Natural killer cell treated with Interleukin-12 subunit alpha and Interleukin-12 subunit beta and Interleukin-15 and Interleukin-18, amount 100 ng/mL, for 72 hours (primary cell): ENCODE data around the gene BTBD9. TPM values are rescaled to one million over a fixed set of nuclear protein-coding genes. Genes with fewer than 3 reads are reported as not detected.
A peak's percentile ranks its signal among the peaks of the same experiment; 100 is the strongest.

Source experiments
- ATAC-seq, 2 donors: fragments of 150-1000 bp; cut with Tn5 transposase in 1 of 2; sonication (Bioruptor Pico), chemical (Tn5 transposase) in 1 of 2; 2 replicates each; pipeline ENCODE4 v1.10.0; 2021
- DNase-seq: peaks from one replicate; pipeline ENCODE4 v3.0.0; 2022; ENCODE audit warnings: low spot score
- H3K27ac Mint-ChIP-seq, 2 donors: 1 replicate in 1 of 2; 2 replicates in 1 of 2; pipeline ENCODE4 v1.8.0; 2022; ENCODE audit warnings: mixed read lengths in 2 of 2, mild to moderate bottlenecking in 1 of 2, moderate library complexity in 1 of 2
- H3K27me3 Mint-ChIP-seq, 2 donors: 1 replicate in 1 of 2; 2 replicates in 1 of 2; pipeline ENCODE4 v1.8.0; 2022; ENCODE audit warnings: mixed read lengths in 2 of 2
- H3K36me3 Mint-ChIP-seq: one replicate; pipeline ENCODE4 v1.8.0; 2022; ENCODE audit warnings: mixed read lengths
- H3K4me1 Mint-ChIP-seq, 2 donors: 1 replicate in 1 of 2; 2 replicates in 1 of 2; pipeline ENCODE4 v1.8.0; 2022; ENCODE audit warnings: low read depth in 2 of 2, mixed read lengths in 2 of 2, mild to moderate bottlenecking in 1 of 2
- H3K4me3 Mint-ChIP-seq: one replicate; pipeline ENCODE4 v1.8.0; 2022; ENCODE audit warnings: mixed read lengths
- H3K9me3 Mint-ChIP-seq: 2 replicates; pipeline ENCODE4 v1.8.0; 2022; ENCODE audit warnings: mixed read lengths
- total RNA-seq, 2 donors: library from RNA; stranded (reverse); gene quantifications; one replicate each; pipeline ENCODE4 v1.2.3, GENCODE V29; 2022

BTBD9 gene
- total RNA-seq, 2 donors from 2014 or later: 27.7 to 34.2 TPM

DNA sequence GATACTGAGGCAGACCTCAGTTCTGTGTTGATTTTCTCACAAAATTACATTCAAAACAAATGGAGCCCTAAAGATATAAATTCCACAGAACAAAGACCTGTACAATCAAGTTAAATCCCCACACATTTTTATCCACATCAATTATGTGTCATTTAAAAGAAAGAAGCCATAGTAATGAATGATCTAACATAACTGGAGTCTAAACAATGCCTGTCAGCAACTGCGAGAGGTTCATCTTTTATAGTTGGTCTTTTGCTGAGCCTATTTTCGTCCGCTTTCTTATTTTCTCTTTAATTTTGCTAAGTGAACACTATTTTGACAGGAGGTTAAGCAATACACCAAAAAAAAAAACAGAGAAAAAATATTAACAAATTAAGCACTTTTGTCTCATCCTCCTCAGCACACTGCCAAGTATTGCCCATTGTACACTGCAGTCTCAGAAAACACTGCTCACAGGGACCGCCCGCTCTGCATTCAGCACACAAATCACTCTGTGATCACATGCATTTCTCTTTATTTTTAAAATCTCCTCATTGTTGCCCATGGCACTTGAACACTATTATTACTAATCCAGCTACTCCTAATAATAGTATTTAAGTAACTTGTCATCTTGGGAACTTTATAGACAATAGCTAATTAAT lies 140.8 kb downstream of the BTBD9 start:
- H3K4me3 Mint-ChIP-seq: no peak overlapping the region
- no peaks in the 10 kb centered on the region for H3K9me3 Mint-ChIP-seq
- peaks cover 13 to 19% of the 10 kb centered on the region in 2 donors for H3K4me1 Mint-ChIP-seq
- DNase-seq (no peak), ATAC-seq (no peak)
- H3K27ac Mint-ChIP-seq: no peak overlapping the region
- no peaks in the 10 kb centered on the region for H3K36me3 Mint-ChIP-seq
- H3K27me3 Mint-ChIP-seq: no peaks in the 10 kb centered on the region

DNA sequence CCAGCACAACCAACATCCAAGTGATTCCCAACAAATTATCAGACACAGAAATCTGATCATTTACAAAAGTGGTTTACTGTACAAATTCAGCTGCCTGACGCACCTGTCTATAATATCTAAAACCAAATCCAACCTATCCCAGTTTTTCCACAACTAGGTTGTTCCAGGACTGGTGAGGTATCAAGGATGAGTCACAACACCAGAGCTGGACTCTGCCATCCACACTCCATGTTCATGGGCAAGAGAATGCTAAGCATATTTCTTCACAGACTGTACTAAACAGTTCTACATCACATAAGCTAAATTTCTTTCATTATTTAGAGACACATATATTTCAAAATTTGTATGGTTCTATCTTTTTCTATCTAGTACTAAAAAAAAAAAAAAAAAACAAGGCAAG lies 141.6 kb downstream of the BTBD9 start:
- peaks cover 15 to 19% of the 10 kb centered on the region in 2 donors for H3K4me1 Mint-ChIP-seq
- H3K9me3 Mint-ChIP-seq: no peaks in the 10 kb centered on the region
- no peaks in the 10 kb centered on the region for H3K27me3 Mint-ChIP-seq
- no peak overlapping the region for H3K4me3 Mint-ChIP-seq
- ATAC-seq (no peak), DNase-seq (no peak)
- H3K36me3 Mint-ChIP-seq: no peaks in the 10 kb centered on the region
- no peak overlapping the region for H3K27ac Mint-ChIP-seq

DNA sequence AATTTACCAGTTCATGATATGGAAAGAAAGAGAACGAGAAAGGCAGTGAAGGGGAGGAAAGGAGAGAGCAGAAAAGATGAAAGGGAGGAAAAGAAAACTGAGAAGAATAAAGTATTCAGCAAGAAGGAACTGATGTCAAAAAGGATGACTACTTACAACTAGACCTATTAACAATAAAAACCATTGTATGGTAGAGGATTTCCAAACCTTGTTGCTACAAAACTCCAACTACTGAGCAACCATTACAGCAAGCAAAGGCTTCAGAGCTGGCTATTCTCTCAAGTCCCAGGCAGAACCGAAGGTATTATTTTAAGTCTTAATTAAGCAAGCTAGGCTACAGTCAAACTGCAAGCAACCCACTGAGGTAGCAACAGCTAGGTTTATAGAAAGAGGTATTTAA lies 142.2 kb downstream of the BTBD9 start:
- Mint-ChIP-seq H3K27me3 (no peaks in the 10 kb centered on the region), H3K4me1 (peaks cover 15 to 19% of the 10 kb centered on the region in 2 donors), H3K36me3 (no peaks in the 10 kb centered on the region), H3K9me3 (no peaks in the 10 kb centered on the region), H3K4me3 (no peak overlapping the region), H3K27ac (no peak overlapping the region)
- DNase-seq (no peak), ATAC-seq (no peak)

DNA sequence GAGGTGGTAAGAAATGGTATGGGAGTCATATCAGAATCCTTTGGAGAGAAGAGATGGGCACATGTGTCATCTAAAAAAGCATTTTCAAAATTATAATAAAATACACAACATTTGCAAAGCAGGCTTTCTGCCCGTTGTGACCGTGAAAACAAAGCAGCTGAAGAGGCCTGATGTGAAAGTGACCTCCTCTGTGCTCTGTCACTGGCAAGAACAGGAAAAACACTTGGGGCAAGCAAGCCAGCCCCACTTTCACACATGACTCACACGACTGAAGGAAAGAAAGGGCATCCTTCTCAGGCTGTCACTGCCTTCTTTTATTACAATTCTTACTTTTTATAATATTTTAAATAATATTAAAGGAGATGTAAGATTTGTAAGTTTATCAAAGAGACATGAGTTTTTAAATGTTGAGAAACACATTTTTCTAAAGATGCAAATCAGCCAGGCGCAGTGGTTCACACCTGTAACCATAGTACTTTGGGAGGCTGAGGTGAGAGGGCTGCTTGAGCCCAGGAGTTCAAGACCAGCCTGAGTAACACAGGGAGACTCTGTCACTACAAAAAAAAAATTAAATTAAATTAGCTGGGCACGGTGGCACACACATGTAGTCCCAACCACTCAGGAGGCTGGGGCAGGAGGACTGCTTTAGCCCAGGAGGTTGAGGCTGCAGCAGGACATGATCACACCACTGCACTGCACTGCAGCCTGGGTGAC lies 143.7 kb downstream of the BTBD9 start:
- ATAC-seq: peak; percentile 78 to 84
- Mint-ChIP-seq H3K27me3 (no peaks in the 10 kb centered on the region), H3K4me3 (peak overlapping the region; percentile 22), H3K36me3 (no peaks in the 10 kb centered on the region), H3K4me1 (peaks cover 15 to 19% of the 10 kb centered on the region in 2 donors), H3K27ac (no peak overlapping the region), H3K9me3 (no peaks in the 10 kb centered on the region)
- DNase-seq: no peak

DNA sequence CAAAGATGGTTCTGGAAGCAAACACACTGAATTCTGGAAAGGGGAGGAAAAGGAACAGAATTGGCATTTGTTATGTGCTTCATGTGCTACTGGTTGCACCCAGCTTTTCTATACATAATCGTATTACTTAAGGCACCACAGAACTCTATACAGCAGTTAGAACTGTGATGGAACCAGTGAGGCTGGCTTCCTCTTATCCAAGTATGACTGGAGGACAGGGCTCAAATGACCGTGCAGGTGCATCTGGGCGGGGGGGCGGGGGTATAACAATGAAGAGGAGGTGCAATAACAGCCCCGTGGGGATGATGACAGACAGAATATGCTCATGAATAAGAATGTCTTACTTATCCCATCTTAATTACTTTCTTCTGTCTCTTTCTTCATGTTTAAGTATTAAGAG lies 144.2 kb downstream of the BTBD9 start:
- Mint-ChIP-seq H3K27ac (no peak overlapping the region), H3K4me3 (peak overlapping the region; percentile 22), H3K27me3 (no peaks in the 10 kb centered on the region), H3K9me3 (no peaks in the 10 kb centered on the region), H3K4me1 (peaks cover 15 to 19% of the 10 kb centered on the region in 2 donors), H3K36me3 (no peaks in the 10 kb centered on the region)
- ATAC-seq: peak in 1 of 2 donors; percentile 77
- no peak for DNase-seq

DNA sequence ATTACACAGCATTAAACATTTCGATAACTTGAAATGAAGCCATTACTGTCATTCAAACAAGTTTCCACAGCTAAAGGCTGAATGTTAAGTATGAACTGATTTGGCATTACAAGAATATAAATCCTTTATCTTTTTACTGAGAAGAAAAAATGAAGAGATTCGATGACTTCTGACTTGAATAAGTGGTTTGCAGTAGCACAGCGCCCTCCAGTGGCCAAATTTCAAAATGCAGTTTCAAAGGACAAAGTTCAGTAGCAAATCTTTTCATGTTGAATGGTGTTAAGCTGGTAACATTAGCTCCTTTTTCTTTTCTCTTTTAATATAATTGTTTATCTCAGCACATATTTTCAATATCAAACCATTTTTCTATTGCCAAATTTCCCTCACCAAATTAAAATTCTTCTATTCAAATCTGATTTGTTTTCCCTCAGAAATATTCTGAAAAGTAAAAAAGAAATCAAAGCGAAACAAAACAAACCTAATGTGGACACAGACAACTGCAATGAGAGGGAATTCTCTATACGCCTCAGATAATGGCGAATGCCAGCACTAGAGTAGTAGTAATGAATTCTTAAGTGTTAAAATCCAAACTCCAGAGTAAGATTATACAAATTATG lies 145.7 kb downstream of the BTBD9 start:
- Mint-ChIP-seq H3K27ac (no peak overlapping the region), H3K4me1 (peaks cover 15 to 19% of the 10 kb centered on the region in 2 donors), H3K36me3 (no peaks in the 10 kb centered on the region), H3K4me3 (no peak overlapping the region), H3K9me3 (no peaks in the 10 kb centered on the region), H3K27me3 (no peaks in the 10 kb centered on the region)
- ATAC-seq: no peak
- peak; percentile 83 for DNase-seq

DNA sequence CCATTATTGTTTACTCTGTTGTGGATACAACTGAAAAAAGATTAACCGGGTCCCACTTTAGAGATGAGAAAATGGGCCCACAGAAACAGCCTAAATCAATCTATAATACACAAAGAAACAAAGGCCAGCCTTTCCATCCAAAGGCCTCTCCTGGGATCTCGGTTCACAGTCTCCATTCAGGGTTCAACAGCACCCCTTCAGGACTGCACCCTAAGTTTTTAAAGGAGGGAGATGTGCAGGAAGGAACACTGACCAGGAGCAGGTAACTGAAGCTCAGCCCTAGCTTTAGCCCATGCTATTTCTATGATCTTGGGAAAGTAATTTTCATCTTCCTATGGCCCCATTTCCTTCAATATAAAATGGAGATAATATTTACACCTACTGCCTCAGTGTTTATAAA lies 147.7 kb downstream of the BTBD9 start:
- no peaks in the 10 kb centered on the region for H3K36me3 Mint-ChIP-seq

DNA sequence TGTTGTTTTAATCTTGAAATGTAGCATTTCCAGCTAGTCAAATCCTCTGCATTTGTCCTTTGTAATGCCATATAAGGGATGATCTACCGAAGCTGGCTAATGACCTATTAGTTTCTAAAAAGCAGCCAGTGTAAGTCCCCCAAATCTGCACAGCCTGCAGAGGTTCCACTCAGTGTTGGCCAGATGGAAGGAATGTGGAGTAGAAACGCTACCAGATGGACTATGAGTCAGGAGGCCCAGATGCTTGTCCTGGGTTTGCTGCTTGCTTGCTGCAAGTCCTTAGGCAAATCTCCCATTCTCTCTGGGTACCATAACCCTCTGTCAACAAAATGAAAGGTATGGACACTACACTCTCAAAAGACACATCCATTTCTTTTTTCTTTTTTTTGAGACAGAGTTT lies 149.8 kb downstream of the BTBD9 start:
- H3K27me3 Mint-ChIP-seq: no peaks in the 10 kb centered on the region
- no peak overlapping the region for H3K4me3 Mint-ChIP-seq
- no peaks in the 10 kb centered on the region for H3K9me3 Mint-ChIP-seq
- no peak overlapping the region for H3K27ac Mint-ChIP-seq
- ATAC-seq (no peak), DNase-seq (no peak)
- peaks cover 3 to 7% of the 10 kb centered on the region in 2 donors for H3K4me1 Mint-ChIP-seq
- no peaks in the 10 kb centered on the region for H3K36me3 Mint-ChIP-seq

More for the DNA sequence above, 147.7 kb downstream of the BTBD9 start:
- Mint-ChIP-seq H3K4me3 (no peak overlapping the region), H3K4me1 (peaks cover 12 to 15% of the 10 kb centered on the region in 2 donors), H3K27me3 (no peaks in the 10 kb centered on the region), H3K9me3 (no peaks in the 10 kb centered on the region), H3K27ac (no peak overlapping the region)
- DNase-seq (no peak), ATAC-seq (no peak)

DNA sequence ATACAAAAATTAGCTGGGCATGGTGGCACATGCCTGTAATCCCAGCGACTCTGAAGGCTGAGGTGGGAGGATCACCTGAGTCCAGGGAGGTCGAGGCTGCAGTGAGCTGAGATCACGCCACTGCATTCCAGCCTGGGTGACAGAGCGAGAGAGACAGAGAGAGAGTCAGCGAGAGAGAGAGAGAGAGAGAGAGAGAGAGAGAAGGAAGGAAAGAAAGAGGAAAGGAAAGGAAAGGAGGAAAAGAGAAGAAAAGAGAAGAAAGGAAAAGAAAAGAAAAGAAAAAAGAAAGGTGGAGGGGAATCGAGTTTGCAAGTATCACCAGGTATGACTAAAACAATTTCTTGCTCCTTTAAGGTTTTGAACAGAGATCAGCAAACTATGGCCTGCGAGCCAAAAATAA lies 152.3 kb downstream of the BTBD9 start:
- Mint-ChIP-seq H3K9me3 (no peaks in the 10 kb centered on the region), H3K27ac (no peak overlapping the region), H3K4me1 (peaks cover 0 to 5% of the 10 kb centered on the region in 2 donors), H3K4me3 (no peak overlapping the region), H3K27me3 (no peaks in the 10 kb centered on the region), H3K36me3 (no peaks in the 10 kb centered on the region)
- ATAC-seq (no peak), DNase-seq (no peak)

DNA sequence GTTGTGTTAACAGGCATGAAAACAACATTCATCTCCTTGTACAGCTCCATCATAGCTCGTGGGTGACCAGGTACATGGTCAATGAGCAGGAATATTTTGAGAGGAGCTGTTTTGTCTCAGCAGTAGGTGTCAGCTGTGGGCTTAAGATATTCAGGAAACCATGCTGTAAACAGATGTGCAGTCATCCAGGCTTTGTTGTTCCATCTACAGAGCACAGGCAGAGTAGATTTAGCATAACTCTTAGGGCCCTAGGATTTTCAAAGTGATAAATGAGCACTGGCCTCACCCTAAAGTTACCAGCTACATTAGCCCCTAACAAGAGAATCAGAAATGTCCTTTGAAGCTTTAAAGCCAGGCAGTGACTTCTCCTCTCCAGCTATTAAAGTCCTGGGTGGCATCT lies 154.2 kb downstream of the BTBD9 start:
- H3K27me3 Mint-ChIP-seq: no peaks in the 10 kb centered on the region
- no peak overlapping the region for H3K4me3 Mint-ChIP-seq
- DNase-seq: no peak

DNA sequence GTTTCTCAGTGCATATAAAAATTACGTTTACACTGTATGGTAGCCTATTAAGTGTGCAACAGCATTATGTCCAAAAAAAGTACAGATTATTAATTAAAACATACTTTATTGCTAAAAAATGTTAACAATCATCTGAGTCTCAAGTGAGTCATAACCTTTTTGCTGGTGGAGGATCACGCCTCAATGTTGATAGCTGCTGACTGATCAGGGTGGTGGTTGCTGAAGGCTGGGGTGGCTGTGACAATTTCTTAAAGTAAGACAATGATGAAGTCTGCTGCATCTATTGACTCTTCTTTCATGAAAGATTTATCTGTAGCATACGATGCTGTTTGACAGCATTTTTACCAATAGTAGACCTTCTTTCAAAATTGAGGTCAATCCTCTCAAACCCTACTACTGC lies 155.1 kb downstream of the BTBD9 start:
- Mint-ChIP-seq H3K4me1 (peaks cover 0 to 5% of the 10 kb centered on the region in 2 donors), H3K36me3 (no peaks in the 10 kb centered on the region), H3K9me3 (no peaks in the 10 kb centered on the region), H3K27me3 (no peaks in the 10 kb centered on the region), H3K27ac (no peak overlapping the region), H3K4me3 (no peak overlapping the region)
- no peak for DNase-seq
- no peak for ATAC-seq

More for the DNA sequence above, 154.2 kb downstream of the BTBD9 start:
- H3K27ac Mint-ChIP-seq: no peak overlapping the region
- H3K9me3 Mint-ChIP-seq: no peaks in the 10 kb centered on the region
- peaks cover 0 to 5% of the 10 kb centered on the region in 2 donors for H3K4me1 Mint-ChIP-seq
- no peak for ATAC-seq
- H3K36me3 Mint-ChIP-seq: no peaks in the 10 kb centered on the region

DNA sequence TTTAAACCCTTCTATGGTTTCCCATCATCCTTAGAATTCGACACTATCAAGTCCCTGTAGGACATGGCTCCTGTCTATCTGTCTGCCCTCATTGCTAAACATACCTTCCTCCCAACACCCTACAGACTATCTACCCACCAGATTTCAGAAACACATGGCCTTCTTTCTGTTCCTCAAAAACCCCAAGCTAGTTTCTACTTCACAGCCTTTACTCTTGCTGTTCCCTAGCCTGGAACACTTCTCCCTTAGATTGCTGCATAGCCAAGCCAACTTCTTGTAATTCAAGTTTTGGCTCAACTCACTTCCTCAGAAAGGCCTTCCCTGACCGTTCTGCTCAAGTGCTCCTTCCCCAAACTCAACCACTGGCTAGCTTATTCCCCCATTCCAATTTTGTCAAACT lies 156.2 kb downstream of the BTBD9 start:
- Mint-ChIP-seq H3K4me3 (no peak overlapping the region), H3K9me3 (no peaks in the 10 kb centered on the region)
- no peak for ATAC-seq

DNA sequence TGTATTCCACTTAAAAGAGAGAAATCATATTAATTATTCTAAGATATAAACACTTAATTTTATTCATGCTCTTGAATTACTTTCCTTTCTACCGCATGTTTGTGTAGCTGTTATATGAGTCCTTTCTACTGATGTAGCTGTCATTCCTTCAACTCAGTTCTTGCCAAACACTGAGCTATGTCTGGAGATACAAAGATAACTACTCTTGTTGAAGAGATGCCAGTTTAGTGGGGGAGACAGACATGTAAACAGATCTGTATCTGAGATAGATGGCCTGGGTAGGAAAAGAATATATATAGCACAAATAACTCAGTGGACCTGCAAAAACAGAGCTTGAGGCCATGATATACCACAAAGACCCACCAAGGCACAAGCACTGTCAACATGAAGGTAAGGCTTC lies 157.3 kb downstream of the BTBD9 start:
- H3K27ac Mint-ChIP-seq: no peak overlapping the region
- no peaks in the 10 kb centered on the region for H3K27me3 Mint-ChIP-seq
- H3K36me3 Mint-ChIP-seq: no peaks in the 10 kb centered on the region
- ATAC-seq (no peak), DNase-seq (no peak)
- peaks cover 5 to 16% of the 10 kb centered on the region in 2 donors for H3K4me1 Mint-ChIP-seq
- H3K4me3 Mint-ChIP-seq: no peak overlapping the region
- no peaks in the 10 kb centered on the region for H3K9me3 Mint-ChIP-seq

More for the DNA sequence above, 156.2 kb downstream of the BTBD9 start:
- Mint-ChIP-seq H3K27me3 (no peaks in the 10 kb centered on the region), H3K36me3 (no peaks in the 10 kb centered on the region), H3K4me1 (peaks cover 0 to 6% of the 10 kb centered on the region in 2 donors), H3K27ac (no peak overlapping the region)
- no peak for DNase-seq

DNA sequence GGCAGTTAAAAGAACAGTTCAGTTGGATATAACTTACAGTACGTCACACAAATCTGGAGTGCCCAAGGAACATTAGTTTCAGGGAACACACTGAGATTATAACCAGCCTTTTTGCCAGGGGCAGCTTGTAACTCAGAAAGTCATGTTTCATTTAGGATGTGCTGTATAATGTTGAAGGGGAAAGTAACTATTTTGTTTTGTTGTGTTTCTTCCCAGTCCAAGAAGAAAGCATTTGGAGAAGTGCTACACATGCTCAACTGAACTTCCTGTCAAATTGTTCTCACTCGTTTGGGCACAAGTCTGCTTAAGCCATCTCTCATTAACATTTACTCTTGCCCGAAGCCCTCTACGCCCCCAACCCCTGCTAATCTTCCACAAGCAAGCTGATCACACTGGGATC lies 157.9 kb downstream of the BTBD9 start:
- ATAC-seq (no peak), DNase-seq (no peak)
- Mint-ChIP-seq H3K4me3 (no peak overlapping the region), H3K4me1 (peaks cover 5 to 16% of the 10 kb centered on the region in 2 donors), H3K27me3 (no peaks in the 10 kb centered on the region), H3K36me3 (no peaks in the 10 kb centered on the region), H3K9me3 (no peaks in the 10 kb centered on the region), H3K27ac (no peak overlapping the region)
